ENCODE data around the gene RNF148. TPM values are rescaled to one million over a fixed set of nuclear protein-coding genes. Genes with fewer than 3 reads are reported as not detected.

The RNF148 gene
- total and polyA plus RNA-seq, 9 of the 15 experiments (the other 6 are each of a cell fraction or from before 2014, with no cell fraction given): not detected

DNA sequence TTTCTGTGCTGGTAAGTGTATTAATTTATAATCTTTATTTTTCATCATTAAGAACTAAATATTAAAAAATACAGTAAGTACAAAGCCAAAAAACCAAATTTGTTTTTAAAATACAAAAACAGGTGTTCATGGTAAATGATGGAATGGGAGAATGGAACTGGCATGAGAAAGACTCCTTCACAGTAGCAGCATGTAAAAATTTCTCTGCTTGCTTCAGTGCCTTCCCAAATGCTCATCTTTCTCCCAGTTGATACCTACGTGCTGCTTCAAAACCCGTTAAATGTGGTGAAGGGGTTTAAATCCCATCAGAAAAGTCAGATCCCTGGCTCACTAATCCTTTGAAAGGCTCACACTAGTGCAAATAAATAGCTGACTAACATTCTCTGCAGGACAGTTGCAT is 8.0 kb downstream of the RNF148 start:
- Histone ChIP-seq H3K4me2 (ENCODE audit: insufficient read depth, low read length) (no peak overlapping the region), H3K79me2 (ENCODE audit: control insufficient read depth, insufficient read depth, low read length) (no peaks in the 10 kb centered on the region), H3K9me3 (replicated peaks; ENCODE audit: control insufficient read depth, insufficient read depth, low read depth, low read length) (no peaks in the 10 kb centered on the region; the same call in 1 of the 2 replicates), H4K20me1 (replicated peaks; ENCODE audit: control insufficient read depth, insufficient read depth, low read length) (no peaks in the 10 kb centered on the region), H3K27ac (ENCODE audit: extremely low read depth, low read depth, low read length) (no peak overlapping the region), H2AFZ (ENCODE audit: low read depth, low read length) (no peak overlapping the region), H3K4me3 (no peak overlapping the region), H3K9me1 (ENCODE audit: control insufficient read depth, insufficient read depth, low read length) (no peaks in the 10 kb centered on the region), H3K27me3 (ENCODE audit: control insufficient read depth in 2 of 2, insufficient read depth in 2 of 2, low read length in 2 of 2) (no peaks in the 10 kb centered on the region), H3K36me3 (ENCODE audit: control insufficient read depth, insufficient read depth, low read length) (no peaks in the 10 kb centered on the region), H3K4me1 (replicated peaks in 1 of 2; ENCODE audit: control insufficient read depth in 2 of 2, insufficient read depth in 2 of 2, low read length in 2 of 2) (no peaks in the 10 kb centered on the region), H3K9ac (ENCODE audit: insufficient read depth in 1 of 2, low read depth in 2 of 2, low read length in 2 of 2) (no peak overlapping the region)
- no peak for FAIRE-seq
- in situ Hi-C loops (cut with MboI) (no loop called here), intact Hi-C loops (cut with micrococcal nuclease) (no loop called here)
- no TSS peak for BruUV-seq (replicated peaks)
- ChIA-PET CTCF (ENCODE audit: low intra/inter-chr PET ratio) (no interaction called here), POLR2A (no interaction called here)
- WGBS (ENCODE audit: insufficient coverage, low coverage, missing lambda C conversion rate): 0% methylated on average over 2 of the region's 2 CpGs
- ATAC-seq: no peak
- DNase-seq (ENCODE audit: extremely low read depth in 1 of 4, low spot score in 3 of 4): no peak
- TF ChIP-seq, protein P1, sequence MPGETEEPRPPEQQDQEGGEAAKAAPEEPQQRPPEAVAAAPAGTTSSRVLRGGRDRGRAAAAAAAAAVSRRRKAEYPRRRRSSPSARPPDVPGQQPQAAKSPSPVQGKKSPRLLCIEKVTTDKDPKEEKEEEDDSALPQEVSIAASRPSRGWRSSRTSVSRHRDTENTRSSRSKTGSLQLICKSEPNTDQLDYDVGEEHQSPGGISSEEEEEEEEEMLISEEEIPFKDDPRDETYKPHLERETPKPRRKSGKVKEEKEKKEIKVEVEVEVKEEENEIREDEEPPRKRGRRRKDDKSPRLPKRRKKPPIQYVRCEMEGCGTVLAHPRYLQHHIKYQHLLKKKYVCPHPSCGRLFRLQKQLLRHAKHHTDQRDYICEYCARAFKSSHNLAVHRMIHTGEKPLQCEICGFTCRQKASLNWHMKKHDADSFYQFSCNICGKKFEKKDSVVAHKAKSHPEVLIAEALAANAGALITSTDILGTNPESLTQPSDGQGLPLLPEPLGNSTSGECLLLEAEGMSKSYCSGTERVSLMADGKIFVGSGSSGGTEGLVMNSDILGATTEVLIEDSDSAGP (CRISPR knock-in tag; IDR thresholded peaks at IDR 0.05): no peak
- no peak for TF ChIP-seq POLR2AphosphoS2 (IDR thresholded peaks at IDR 0.05; ENCODE audit: low read length)
- no peak for TF ChIP-seq MTF1 (CRISPR knock-in tag; IDR thresholded peaks at IDR 0.05; ENCODE audit: borderline replicate concordance)
- TF ChIP-seq, protein P2, sequence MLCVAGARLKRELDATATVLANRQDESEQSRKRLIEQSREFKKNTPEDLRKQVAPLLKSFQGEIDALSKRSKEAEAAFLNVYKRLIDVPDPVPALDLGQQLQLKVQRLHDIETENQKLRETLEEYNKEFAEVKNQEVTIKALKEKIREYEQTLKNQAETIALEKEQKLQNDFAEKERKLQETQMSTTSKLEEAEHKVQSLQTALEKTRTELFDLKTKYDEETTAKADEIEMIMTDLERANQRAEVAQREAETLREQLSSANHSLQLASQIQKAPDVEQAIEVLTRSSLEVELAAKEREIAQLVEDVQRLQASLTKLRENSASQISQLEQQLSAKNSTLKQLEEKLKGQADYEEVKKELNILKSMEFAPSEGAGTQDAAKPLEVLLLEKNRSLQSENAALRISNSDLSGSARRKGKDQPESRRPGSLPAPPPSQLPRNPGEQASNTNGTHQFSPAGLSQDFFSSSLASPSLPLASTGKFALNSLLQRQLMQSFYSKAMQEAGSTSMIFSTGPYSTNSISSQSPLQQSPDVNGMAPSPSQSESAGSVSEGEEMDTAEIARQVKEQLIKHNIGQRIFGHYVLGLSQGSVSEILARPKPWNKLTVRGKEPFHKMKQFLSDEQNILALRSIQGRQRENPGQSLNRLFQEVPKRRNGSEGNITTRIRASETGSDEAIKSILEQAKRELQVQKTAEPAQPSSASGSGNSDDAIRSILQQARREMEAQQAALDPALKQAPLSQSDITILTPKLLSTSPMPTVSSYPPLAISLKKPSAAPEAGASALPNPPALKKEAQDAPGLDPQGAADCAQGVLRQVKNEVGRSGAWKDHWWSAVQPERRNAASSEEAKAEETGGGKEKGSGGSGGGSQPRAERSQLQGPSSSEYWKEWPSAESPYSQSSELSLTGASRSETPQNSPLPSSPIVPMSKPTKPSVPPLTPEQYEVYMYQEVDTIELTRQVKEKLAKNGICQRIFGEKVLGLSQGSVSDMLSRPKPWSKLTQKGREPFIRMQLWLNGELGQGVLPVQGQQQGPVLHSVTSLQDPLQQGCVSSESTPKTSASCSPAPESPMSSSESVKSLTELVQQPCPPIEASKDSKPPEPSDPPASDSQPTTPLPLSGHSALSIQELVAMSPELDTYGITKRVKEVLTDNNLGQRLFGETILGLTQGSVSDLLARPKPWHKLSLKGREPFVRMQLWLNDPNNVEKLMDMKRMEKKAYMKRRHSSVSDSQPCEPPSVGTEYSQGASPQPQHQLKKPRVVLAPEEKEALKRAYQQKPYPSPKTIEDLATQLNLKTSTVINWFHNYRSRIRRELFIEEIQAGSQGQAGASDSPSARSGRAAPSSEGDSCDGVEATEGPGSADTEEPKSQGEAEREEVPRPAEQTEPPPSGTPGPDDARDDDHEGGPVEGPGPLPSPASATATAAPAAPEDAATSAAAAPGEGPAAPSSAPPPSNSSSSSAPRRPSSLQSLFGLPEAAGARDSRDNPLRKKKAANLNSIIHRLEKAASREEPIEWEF (CRISPR knock-in tag; IDR thresholded peaks at IDR 0.05): no peak
- no peak for TF ChIP-seq SMARCC2 (IDR thresholded peaks at IDR 0.05; ENCODE audit: low read depth)
- TF ChIP-seq ELF1 (tag; IDR thresholded peaks at IDR 0.05): no peak
- TF ChIP-seq CBX3 (IDR thresholded peaks at IDR 0.05; ENCODE audit: borderline replicate concordance in 1 of 2, low read length in 2 of 2): no peak
- TF ChIP-seq CREM (IDR thresholded peaks at IDR 0.05; ENCODE audit: low read depth): no peak
- TF ChIP-seq ERF (CRISPR knock-in tag; IDR thresholded peaks at IDR 0.05): no peak
- no peak for TF ChIP-seq SMAD4 (CRISPR knock-in tag; conservative IDR thresholded peaks at IDR 0.05)
- no peak for TF ChIP-seq CEBPG (CRISPR knock-in tag; IDR thresholded peaks at IDR 0.05)
- TF ChIP-seq CEBPG (tag; conservative IDR thresholded peaks at IDR 0.05 in 1 of 2, IDR thresholded peaks at IDR 0.05 in 1 of 2): no peak
- no peak for TF ChIP-seq ZKSCAN3 (CRISPR knock-in tag; IDR thresholded peaks at IDR 0.05)
- TF ChIP-seq HDAC3 (IDR thresholded peaks at IDR 0.05; ENCODE audit: borderline replicate concordance, partially characterized antibody): no peak
- no peak for TF ChIP-seq HNRNPH1 (optimal IDR thresholded peaks at IDR 0.05; ENCODE audit: low read depth, low read length)
- no peak for TF ChIP-seq POLR3A (IDR thresholded peaks at IDR 0.05; ENCODE audit: borderline replicate concordance, extremely low read depth, insufficient read depth, insufficient read length)
- TF ChIP-seq TBP (optimal IDR thresholded peaks at IDR 0.05; ENCODE audit: low read depth, low read length): no peak
